DND-41 (cell line): ENCODE data around the gene LIME1.

Experiments used
- EZH2 ChIP-seq: IDR thresholded peaks from 3 replicates; pipeline ENCODE4 v1.6.1; 2012; ENCODE audit warnings: borderline replicate concordance, low read depth, mild to moderate bottlenecking, moderate library complexity, low read length, inconsistent platforms; ENCODE audit not compliant: severe bottlenecking
- TF ChIP-seq, protein P1 (sequence below): IDR thresholded peaks from 2 replicates; pipeline ENCODE4 v1.5.1; 2012; ENCODE audit warnings: borderline replicate concordance, low read length, moderate library complexity, mild to moderate bottlenecking; ENCODE audit not compliant: poor library complexity, severe bottlenecking; ENCODE audit errors: extremely low read depth

DNA sequence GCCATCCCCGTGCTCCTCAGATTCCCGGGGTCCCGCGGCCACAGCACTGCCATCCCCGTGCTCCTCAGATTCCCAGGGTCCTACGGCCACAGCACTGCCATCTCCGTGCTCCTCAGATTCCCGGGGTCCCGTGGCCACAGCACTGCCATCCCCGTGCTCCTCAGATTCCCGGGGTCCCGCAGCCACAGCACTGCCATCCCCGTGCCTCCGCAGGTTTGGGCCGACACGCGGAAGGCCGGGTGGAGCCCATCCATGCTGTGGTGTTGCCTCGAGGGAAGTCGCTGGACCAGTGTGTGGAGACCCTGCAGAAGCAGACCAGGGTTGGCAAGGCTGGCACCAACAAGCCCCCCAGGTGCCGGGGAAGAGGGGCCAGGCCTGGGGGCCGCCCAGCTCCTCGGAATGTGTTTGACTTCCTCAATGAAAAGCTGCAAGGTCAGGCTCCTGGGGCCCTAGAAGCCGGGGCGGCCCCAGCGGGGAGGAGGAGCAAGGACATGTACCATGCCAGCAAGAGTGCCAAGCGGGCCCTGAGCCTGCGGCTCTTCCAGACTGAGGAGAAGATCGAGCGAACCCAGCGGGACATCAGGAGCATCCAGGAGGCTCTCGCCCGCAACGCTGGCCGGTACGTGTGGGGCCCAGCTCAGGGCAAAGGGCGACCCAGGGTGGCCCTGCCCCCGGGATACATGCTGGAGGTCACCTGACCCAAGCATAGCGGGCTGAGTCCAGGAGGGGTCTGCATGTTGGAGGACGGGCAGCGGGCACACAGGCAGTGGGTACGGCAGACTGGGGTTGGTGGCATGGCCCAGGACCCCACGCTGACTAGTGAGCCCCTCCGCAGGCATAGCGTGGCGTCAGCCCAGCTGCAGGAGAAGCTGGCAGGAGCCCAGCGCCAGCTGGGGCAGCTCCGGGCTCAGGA, 1.3 kb upstream of the LIME1 start:
- TF ChIP-seq, protein P1, sequence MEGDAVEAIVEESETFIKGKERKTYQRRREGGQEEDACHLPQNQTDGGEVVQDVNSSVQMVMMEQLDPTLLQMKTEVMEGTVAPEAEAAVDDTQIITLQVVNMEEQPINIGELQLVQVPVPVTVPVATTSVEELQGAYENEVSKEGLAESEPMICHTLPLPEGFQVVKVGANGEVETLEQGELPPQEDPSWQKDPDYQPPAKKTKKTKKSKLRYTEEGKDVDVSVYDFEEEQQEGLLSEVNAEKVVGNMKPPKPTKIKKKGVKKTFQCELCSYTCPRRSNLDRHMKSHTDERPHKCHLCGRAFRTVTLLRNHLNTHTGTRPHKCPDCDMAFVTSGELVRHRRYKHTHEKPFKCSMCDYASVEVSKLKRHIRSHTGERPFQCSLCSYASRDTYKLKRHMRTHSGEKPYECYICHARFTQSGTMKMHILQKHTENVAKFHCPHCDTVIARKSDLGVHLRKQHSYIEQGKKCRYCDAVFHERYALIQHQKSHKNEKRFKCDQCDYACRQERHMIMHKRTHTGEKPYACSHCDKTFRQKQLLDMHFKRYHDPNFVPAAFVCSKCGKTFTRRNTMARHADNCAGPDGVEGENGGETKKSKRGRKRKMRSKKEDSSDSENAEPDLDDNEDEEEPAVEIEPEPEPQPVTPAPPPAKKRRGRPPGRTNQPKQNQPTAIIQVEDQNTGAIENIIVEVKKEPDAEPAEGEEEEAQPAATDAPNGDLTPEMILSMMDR = no peak
- TF ChIP-seq EZH2 = no peak
